GM12878 (cell line): ENCODE results near the gene GRPEL2. TPM values are rescaled to one million over a fixed set of nuclear protein-coding genes. Genes with fewer than 3 reads are reported as not detected.

Experiments
- BMI1 ChIP-seq: fragments of 450-650 bp; IDR thresholded peaks from 2 replicates; pipeline ENCODE4 v1.6.1; 2016; ENCODE audit warnings: mild to moderate bottlenecking, moderate library complexity, borderline replicate concordance
- CHD1 ChIP-seq: IDR thresholded peaks from 2 replicates; pipeline ENCODE4 v1.6.1; 2012; ENCODE audit warnings: low read depth, low read length, improper control_type of control experiment
- CREM ChIP-seq: IDR thresholded peaks from 2 replicates; pipeline ENCODE4 v1.6.1; 2014; ENCODE audit warnings: antibody characterized with exemption, low read depth
- FOXK2 ChIP-seq: fragments of 450-650 bp; IDR thresholded peaks from 2 replicates; pipeline ENCODE4 v1.6.1; 2017; ENCODE audit warnings: mild to moderate bottlenecking, moderate library complexity
- IRF3 ChIP-seq: fragments of 450-650 bp; IDR thresholded peaks from 2 replicates; pipeline ENCODE4 v1.6.1; 2014; ENCODE audit warnings: mild to moderate bottlenecking
- KDM1A ChIP-seq: fragments of 200-600 bp; sonication (generic); IDR thresholded peaks from 2 replicates; pipeline ENCODE4 v1.6.1; 2016; ENCODE audit warnings: borderline replicate concordance
- MYC ChIP-seq: IDR thresholded peaks from 2 replicates; pipeline ENCODE4 v1.6.1; 2011; ENCODE audit warnings: mild to moderate bottlenecking, low read length, moderate library complexity, inconsistent platforms; ENCODE audit not compliant: insufficient read depth, insufficient replicate concordance, insufficient read length, severe bottlenecking
- NFYA ChIP-seq: IDR thresholded peaks from 2 replicates; pipeline ENCODE4 v1.6.1; 2011; ENCODE audit warnings: low read depth, mild to moderate bottlenecking, low read length, improper control_type of control experiment, borderline replicate concordance
- PKNOX1 ChIP-seq: fragments of 450-650 bp; IDR thresholded peaks from 2 replicates; pipeline ENCODE4 v1.6.1; 2016; ENCODE audit warnings: mild to moderate bottlenecking
- REST ChIP-seq: IDR thresholded peaks from 2 replicates; pipeline ENCODE4 v1.6.1; 2012; ENCODE audit warnings: mild to moderate bottlenecking, low read depth, low read length
- SREBF1 ChIP-seq: IDR thresholded peaks from 2 replicates; pipeline ENCODE4 v1.6.1; 2012; ENCODE audit warnings: mild to moderate bottlenecking, low read length
- USF2 ChIP-seq: IDR thresholded peaks from 2 replicates; pipeline ENCODE4 v1.6.1; 2011; ENCODE audit warnings: low read depth, low read length, improper control_type of control experiment, borderline replicate concordance
- ZNF622 ChIP-seq: fragments of 450-650 bp; IDR thresholded peaks from 2 replicates; pipeline ENCODE4 v1.6.1; 2017; ENCODE audit warnings: mild to moderate bottlenecking, inconsistent platforms
- ZSCAN29 ChIP-seq: fragments of 450-650 bp; IDR thresholded peaks from 2 replicates; pipeline ENCODE4 v1.6.1; 2017; ENCODE audit warnings: mild to moderate bottlenecking, moderate library complexity
- ZZZ3 ChIP-seq: IDR thresholded peaks from 2 replicates; pipeline ENCODE4 v1.6.1; 2011; ENCODE audit warnings: low read depth; ENCODE audit not compliant: control insufficient read depth, insufficient read length
- polyA plus RNA-seq, 11 experiments: library from polyadenylated mRNA; depleted of rRNA in 4 of 11; unstranded in 6 of 11; stranded (reverse) in 5 of 11; fragments of >200 nt; fragmentation: Nextera tagmentation in 4 of 11; fragmentation: Illumina TruSeq in 1 of 11; extraction: Ambion mirVana in 4 of 11; extraction: Trizol in 1 of 11; gene quantifications; 1 replicate in 1 of 11; 2 replicates in 10 of 11; pipeline versions ENCODE4 v1.2.1 to v1.2.3, GENCODE V29; 2011 to 2016; ENCODE audit warnings: inconsistent platforms in 2 of 11, missing spikeins in 2 of 11, low read depth in 1 of 11
- total RNA-seq, 4 experiments: library from RNA; depleted of rRNA in 3 of 4; stranded (reverse); fragments of >200 nt in 3 of 4; fragmentation: Illumina TruSeq in 1 of 4; extraction: Trizol in 1 of 4; gene quantifications; 2 replicates each; pipeline versions ENCODE4 v1.2.1 to v1.2.3, GENCODE V29; 2013 to 2021
- TF ChIP-seq, protein P1 (sequence below): IDR thresholded peaks from 2 replicates; pipeline ENCODE4 v1.6.1; 2012; ENCODE audit warnings: low read length, inconsistent platforms
- TF ChIP-seq, protein P2 (sequence below): fragments of 150-350 bp; IDR thresholded peaks from 2 replicates; pipeline ENCODE4 v1.6.1; 2016; ENCODE audit warnings: low read depth, low read length

Gene GRPEL2
- total and polyA plus RNA-seq, 10 of the 15 experiments (the other 5 are each of a cell fraction or from before 2014, with no cell fraction given) = 4.4 to 20.2 (median 14.1) TPM

DNA sequence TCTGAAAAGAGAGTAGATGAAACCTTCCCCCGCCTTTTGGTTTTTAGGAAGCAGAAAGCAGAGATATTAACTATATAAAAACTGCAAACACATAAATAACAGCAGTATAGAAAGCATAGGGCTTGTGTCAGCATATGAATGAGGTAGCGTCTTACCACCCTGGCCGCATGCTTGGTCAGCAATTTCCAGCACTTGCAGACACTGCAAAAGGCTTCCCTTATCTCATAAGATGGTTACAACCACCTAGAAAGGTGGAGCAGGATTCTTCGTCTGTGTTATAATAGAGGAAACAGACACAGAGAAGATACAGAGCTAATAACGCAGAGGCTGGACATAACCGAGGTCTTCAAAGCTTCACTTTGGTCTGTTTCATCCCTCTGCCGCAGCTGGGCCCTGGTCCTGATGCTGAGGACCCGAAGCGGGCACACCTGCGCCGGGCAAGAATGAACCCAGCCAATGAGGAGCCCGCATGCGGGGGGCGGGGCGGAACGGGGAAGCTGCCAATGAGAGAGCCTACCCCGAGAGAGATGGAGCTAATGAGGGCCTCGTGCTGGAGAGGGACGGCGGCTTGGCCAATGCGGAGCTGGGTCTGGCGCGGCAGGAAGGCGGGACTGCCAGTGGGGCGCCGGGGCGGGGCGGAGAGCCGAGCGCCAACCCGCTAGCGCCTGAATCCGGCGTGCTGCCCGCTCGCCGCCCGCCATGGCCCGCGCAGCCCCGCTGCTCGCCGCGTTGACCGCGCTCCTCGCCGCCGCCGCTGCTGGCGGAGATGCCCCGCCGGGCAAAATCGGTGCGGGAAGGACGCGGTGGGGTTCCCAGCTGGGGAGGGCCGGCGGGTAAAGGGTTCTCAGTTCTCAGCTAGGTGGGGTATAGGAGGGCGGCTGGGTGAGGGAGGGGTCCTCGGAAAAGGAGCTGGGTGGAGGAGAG is 12.3 kb downstream of the GRPEL2 start, which contains the start of gene PCYOX1L (continued):
- TF ChIP-seq, protein P1, sequence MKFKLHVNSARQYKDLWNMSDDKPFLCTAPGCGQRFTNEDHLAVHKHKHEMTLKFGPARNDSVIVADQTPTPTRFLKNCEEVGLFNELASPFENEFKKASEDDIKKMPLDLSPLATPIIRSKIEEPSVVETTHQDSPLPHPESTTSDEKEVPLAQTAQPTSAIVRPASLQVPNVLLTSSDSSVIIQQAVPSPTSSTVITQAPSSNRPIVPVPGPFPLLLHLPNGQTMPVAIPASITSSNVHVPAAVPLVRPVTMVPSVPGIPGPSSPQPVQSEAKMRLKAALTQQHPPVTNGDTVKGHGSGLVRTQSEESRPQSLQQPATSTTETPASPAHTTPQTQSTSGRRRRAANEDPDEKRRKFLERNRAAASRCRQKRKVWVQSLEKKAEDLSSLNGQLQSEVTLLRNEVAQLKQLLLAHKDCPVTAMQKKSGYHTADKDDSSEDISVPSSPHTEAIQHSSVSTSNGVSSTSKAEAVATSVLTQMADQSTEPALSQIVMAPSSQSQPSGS = no peak
- TF ChIP-seq, protein P2, sequence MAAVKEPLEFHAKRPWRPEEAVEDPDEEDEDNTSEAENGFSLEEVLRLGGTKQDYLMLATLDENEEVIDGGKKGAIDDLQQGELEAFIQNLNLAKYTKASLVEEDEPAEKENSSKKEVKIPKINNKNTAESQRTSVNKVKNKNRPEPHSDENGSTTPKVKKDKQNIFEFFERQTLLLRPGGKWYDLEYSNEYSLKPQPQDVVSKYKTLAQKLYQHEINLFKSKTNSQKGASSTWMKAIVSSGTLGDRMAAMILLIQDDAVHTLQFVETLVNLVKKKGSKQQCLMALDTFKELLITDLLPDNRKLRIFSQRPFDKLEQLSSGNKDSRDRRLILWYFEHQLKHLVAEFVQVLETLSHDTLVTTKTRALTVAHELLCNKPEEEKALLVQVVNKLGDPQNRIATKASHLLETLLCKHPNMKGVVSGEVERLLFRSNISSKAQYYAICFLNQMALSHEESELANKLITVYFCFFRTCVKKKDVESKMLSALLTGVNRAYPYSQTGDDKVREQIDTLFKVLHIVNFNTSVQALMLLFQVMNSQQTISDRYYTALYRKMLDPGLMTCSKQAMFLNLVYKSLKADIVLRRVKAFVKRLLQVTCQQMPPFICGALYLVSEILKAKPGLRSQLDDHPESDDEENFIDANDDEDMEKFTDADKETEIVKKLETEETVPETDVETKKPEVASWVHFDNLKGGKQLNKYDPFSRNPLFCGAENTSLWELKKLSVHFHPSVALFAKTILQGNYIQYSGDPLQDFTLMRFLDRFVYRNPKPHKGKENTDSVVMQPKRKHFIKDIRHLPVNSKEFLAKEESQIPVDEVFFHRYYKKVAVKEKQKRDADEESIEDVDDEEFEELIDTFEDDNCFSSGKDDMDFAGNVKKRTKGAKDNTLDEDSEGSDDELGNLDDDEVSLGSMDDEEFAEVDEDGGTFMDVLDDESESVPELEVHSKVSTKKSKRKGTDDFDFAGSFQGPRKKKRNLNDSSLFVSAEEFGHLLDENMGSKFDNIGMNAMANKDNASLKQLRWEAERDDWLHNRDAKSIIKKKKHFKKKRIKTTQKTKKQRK = peak; percentile 87
- TF ChIP-seq SREBF1 (peak; percentile 71), MYC (peak; percentile 75), NFYA (peak; percentile 49; the same call in 1 of the 2 replicates), KDM1A (no peak), REST (no peak), FOXK2 (peak; percentile 96), USF2 (no peak; the same call in 1 of the 2 replicates), CREM (0 out of 2 replicates have a peak, but pooled peaks have one; percentile 24), ZZZ3 (no peak), ZSCAN29 (peak; percentile 64; the same call in 1 of the 2 replicates), CHD1 (peak; percentile 90; the same call in 1 of the 2 replicates), ZNF622 (no peak), PKNOX1 (peak; percentile 98), BMI1 (no peak), IRF3 (peak; percentile 93)
